OCI-LY3 (cell line): ENCODE measurements around the gene TRIM40.

Experiments used
- H2AFZ ChIP-seq: fragments of 200-600, 300-600 bp; shearing (Covaris generic); 2 replicates; pipeline ENCODE4 v1.6.0; 2014; ENCODE audit warnings: antibody characterized with exemption, low read depth, low read length
- H3K27ac ChIP-seq: fragments of 200-600, 300-600 bp; sonication (generic); 2 replicates; pipeline ENCODE4 v1.5.1; 2014; ENCODE audit warnings: mild to moderate bottlenecking, low read length, moderate library complexity, mixed read lengths
- H3K27me3 ChIP-seq: fragments of 200-600, 300-600 bp; sonication (generic); 2 replicates; pipeline ENCODE4 v1.6.1; 2014; ENCODE audit warnings: low read depth, low read length, mixed read lengths
- H3K36me3 ChIP-seq: fragments of 200-600, 300-600 bp; sonication (generic); replicated peaks from 2 replicates; pipeline ENCODE3; 2014; ENCODE audit warnings: low read depth, low read length, mixed read lengths
- H3K4me1 ChIP-seq: fragments of 300-600, 200-600 bp; sonication (generic); 2 replicates; pipeline ENCODE4 v1.6.1; 2014; ENCODE audit warnings: low read length, mixed read lengths
- H3K4me2 ChIP-seq: fragments of 200-600, 300-600 bp; sonication (generic); 2 replicates; pipeline ENCODE4 v1.6.1; 2014; ENCODE audit warnings: low read length, mixed read lengths
- H3K4me3 ChIP-seq: fragments of 300-600, 200-600 bp; sonication (generic); 2 replicates; pipeline ENCODE4 v1.5.1; 2014; ENCODE audit warnings: antibody characterized with exemption, mild to moderate bottlenecking, low read length, moderate library complexity
- H3K79me2 ChIP-seq: fragments of 300-600, 200-600 bp; shearing (Covaris generic); 2 replicates; pipeline ENCODE4 v1.6.1; 2014; ENCODE audit warnings: mild to moderate bottlenecking, low read length, mixed read lengths
- H3K9ac ChIP-seq: fragments of 300-600, 200-600 bp; shearing (Covaris generic); 2 replicates; pipeline ENCODE4 v1.6.0; 2014; ENCODE audit warnings: mild to moderate bottlenecking, low read length, moderate library complexity
- H3K9me3 ChIP-seq: fragments of 200-600, 300-600 bp; shearing (Covaris generic); 2 replicates; pipeline ENCODE4 v1.6.1; 2014; ENCODE audit warnings: low read length, mixed read lengths; ENCODE audit not compliant: insufficient read depth
- H4K20me1 ChIP-seq: fragments of 200-600, 300-600 bp; sonication (generic); 2 replicates; pipeline ENCODE4 v1.6.1; 2016; ENCODE audit warnings: low read length, mixed read lengths; ENCODE audit not compliant: insufficient read depth
- EZH2phosphoT487 ChIP-seq: fragments of 200-600 bp; shearing (Covaris generic); IDR thresholded peaks from 2 replicates; pipeline ENCODE4 v1.6.1; 2018; ENCODE audit warnings: antibody characterized with exemption, mixed run types, low read depth
- TF ChIP-seq, protein P1 (sequence below): fragments of 200-600, 300-600 bp; sonication (generic); IDR thresholded peaks from 2 replicates; pipeline ENCODE4 v1.5.1; 2014; ENCODE audit warnings: antibody characterized with exemption, low read length, low read depth

TRIM40 gene

DNA sequence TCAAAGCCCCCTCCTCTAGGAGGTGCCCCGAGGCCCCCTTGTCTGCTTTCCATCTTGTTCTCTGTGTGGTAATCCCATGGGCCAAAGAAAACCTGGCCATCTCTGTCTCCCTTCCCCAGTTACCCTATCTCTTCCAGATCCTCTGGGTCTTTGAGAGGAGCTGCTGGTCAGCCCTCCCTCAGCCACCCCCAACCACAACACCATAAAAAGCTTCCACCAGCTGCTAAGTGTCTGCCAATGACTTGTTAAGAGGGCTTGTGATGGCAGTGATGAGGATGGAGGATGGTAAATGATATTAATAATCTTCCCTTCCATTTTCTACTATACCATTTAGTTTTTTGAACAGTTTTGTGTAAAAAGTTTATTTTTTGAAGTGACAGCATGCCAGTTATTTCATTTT lies 60.0 kb downstream of the TRIM40 start:
- H4K20me1 ChIP-seq = peaks cover 8% of the 10 kb centered on the region
- no peak overlapping the region for H3K4me2 ChIP-seq
- H3K36me3 ChIP-seq = peaks cover 11% of the 10 kb centered on the region

DNA sequence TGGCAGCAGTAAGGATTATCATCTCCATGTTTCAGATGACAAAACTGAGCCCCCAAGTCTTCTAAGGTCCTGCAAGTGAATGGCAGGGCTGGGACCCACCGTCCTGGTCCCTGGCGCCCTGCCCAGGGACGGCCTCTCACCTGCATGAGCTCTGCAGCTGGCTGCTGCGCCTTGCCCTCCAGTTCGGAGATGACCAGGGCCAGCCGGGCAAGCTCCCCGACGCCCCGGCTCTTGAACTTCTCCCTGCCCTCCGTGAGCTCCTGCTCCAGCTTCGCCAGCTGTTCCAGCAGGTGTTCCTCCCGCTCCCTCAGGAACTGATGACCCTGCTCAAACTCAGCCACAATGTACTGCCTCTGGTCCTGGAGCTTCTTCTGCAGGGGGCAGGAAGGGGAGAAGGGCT lies 60.4 kb downstream of the TRIM40 start:
- H3K27ac ChIP-seq = no peak overlapping the region
- H3K9me3 ChIP-seq = no peaks in the 10 kb centered on the region
- H3K9ac ChIP-seq = no peak overlapping the region
- H3K4me3 ChIP-seq = no peak overlapping the region
- H4K20me1 ChIP-seq = peaks cover 12% of the 10 kb centered on the region
- TF ChIP-seq EZH2phosphoT487 = no peak
- H3K79me2 ChIP-seq = peaks cover 5% of the 10 kb centered on the region; the same call in 1 of the 2 replicates
- peaks cover 15% of the 10 kb centered on the region for H3K36me3 ChIP-seq
- H3K4me2 ChIP-seq = no peak overlapping the region
- H3K4me1 ChIP-seq = peaks cover 13% of the 10 kb centered on the region
- no peak overlapping the region for H2AFZ ChIP-seq
- H3K27me3 ChIP-seq = no peaks in the 10 kb centered on the region

More for the DNA sequence above, 60.0 kb downstream of the TRIM40 start:
- Histone ChIP-seq H3K79me2 (peaks cover 5% of the 10 kb centered on the region; the same call in 1 of the 2 replicates), H3K27me3 (no peaks in the 10 kb centered on the region), H3K27ac (no peak overlapping the region), H2AFZ (no peak overlapping the region), H3K4me3 (no peak overlapping the region), H3K9me3 (no peaks in the 10 kb centered on the region), H3K9ac (no peak overlapping the region), H3K4me1 (peaks cover 9% of the 10 kb centered on the region)
- TF ChIP-seq EZH2phosphoT487 = no peak
- TF ChIP-seq, protein P1, sequence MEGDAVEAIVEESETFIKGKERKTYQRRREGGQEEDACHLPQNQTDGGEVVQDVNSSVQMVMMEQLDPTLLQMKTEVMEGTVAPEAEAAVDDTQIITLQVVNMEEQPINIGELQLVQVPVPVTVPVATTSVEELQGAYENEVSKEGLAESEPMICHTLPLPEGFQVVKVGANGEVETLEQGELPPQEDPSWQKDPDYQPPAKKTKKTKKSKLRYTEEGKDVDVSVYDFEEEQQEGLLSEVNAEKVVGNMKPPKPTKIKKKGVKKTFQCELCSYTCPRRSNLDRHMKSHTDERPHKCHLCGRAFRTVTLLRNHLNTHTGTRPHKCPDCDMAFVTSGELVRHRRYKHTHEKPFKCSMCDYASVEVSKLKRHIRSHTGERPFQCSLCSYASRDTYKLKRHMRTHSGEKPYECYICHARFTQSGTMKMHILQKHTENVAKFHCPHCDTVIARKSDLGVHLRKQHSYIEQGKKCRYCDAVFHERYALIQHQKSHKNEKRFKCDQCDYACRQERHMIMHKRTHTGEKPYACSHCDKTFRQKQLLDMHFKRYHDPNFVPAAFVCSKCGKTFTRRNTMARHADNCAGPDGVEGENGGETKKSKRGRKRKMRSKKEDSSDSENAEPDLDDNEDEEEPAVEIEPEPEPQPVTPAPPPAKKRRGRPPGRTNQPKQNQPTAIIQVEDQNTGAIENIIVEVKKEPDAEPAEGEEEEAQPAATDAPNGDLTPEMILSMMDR = no peak
